Measurements from ENCODE around the gene U2AF2. TPM values are rescaled to one million over a fixed set of nuclear protein-coding genes. Genes with fewer than 3 reads are reported as not detected.
A peak's percentile ranks its signal among the peaks of the same experiment; 100 is the strongest.

U2AF2 gene
- total and polyA plus RNA-seq, 8 donors = 53.2 to 463 (median 114) TPM

DNA sequence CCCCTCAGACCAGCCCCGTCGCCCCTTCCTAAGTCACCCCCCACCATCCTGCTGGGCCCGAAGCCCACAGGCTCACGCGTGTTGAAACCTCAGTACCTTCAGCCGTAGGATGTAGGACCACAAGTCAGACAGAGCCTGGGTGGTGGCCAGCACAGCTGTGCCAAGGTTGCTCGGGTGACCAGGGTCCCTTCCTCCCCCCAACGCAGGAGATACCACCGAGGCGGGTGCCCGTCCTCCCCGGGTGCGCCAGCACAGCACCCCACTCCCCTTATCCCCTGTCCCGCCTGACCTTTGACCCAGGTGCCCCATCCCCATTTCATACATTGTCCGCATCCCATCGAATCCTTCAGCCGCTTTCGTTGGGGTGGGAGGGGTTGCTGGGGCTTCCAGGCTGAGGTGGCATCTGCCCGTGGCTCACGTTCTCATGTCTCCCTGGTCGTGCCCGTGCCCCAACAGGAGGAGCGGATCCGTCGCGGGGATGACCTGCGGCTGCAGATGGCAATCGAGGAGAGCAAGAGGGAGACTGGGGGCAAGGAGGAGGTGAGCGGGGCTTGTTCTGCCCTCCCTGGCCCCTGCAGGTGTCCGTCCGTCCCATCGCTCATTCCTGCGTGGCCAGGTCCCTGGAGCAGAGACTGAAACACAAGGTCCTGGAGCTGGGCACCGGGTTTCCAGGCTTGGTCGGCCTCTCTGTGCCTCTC is 34.7 kb downstream of the U2AF2 start:
- intact Hi-C loops (cut with DNase I; ENCODE audit: low total_unique reads) = no loop called here
- H3K4me1 ChIP-seq = peaks cover 35 to 51% (median 47%) of the 10 kb centered on the region in 4 donors
- DNase-seq = no peak
- WGBS, 5 donors = 87 to 96% (median 89%) methylated on average over 21 to 35 of the region's 35 CpGs
- peak overlapping the region; percentile 9 to 94 (median 64) for H3K27ac ChIP-seq
- no peaks in the 10 kb centered on the region for H3K27me3 ChIP-seq
- peaks cover 77 to 100% (median 100%) of the 10 kb centered on the region in 4 donors for H3K36me3 ChIP-seq
- TF ChIP-seq EP300 (IDR thresholded peaks at IDR 0.05) (no peak), POLR2AphosphoS5 (IDR thresholded peaks at IDR 0.05) (no peak)
- H3K9me3 ChIP-seq = no peaks in the 10 kb centered on the region
- no peak overlapping the region for H3K4me3 ChIP-seq

DNA sequence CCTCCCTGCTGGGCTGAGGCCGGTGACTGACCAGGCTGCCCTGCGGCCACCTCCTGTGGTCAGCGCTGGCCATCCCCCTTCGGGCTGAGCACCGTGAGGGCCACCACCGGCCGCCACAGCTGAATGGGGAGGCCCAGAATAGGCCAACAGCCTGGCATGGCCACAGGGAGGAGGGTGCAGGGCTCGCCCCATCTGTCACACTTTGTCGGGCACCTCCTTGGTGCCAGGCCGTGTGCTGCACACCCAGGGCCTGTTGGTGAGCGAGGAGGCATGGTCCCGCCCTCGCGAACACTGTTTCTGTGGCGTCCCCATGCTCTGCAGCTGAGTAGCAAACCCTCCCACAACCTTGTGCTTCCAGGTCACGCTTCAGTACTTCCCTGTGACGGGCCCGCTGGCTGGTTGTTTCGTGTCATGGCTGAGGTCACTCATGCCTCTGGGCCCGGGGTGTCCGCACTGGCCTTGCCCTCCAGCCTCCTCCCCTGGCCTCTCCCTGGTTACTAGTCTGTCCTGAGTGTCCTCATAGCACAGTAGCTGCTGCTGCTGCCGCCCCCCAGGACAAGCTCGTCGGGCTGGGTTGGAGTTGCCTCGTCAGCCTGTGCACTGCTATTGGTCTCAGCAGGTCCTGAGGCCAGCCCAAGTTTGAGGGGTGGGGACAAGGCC is 35.4 kb downstream of the U2AF2 start:
- DNase-seq = no peak
- Histone ChIP-seq H3K9me3 (no peaks in the 10 kb centered on the region), H3K36me3 (peaks cover 83 to 100% (median 100%) of the 10 kb centered on the region in 4 donors), H3K27me3 (no peaks in the 10 kb centered on the region), H3K4me1 (peaks cover 29 to 44% (median 41%) of the 10 kb centered on the region in 4 donors), H3K4me3 (no peak overlapping the region), H3K27ac (no peak overlapping the region)
- TF ChIP-seq POLR2A (IDR thresholded peaks at IDR 0.05) (no peak), POLR2AphosphoS5 (IDR thresholded peaks at IDR 0.05) (no peak), EP300 (IDR thresholded peaks at IDR 0.05) (no peak)
- TF ChIP-seq, protein P1, sequence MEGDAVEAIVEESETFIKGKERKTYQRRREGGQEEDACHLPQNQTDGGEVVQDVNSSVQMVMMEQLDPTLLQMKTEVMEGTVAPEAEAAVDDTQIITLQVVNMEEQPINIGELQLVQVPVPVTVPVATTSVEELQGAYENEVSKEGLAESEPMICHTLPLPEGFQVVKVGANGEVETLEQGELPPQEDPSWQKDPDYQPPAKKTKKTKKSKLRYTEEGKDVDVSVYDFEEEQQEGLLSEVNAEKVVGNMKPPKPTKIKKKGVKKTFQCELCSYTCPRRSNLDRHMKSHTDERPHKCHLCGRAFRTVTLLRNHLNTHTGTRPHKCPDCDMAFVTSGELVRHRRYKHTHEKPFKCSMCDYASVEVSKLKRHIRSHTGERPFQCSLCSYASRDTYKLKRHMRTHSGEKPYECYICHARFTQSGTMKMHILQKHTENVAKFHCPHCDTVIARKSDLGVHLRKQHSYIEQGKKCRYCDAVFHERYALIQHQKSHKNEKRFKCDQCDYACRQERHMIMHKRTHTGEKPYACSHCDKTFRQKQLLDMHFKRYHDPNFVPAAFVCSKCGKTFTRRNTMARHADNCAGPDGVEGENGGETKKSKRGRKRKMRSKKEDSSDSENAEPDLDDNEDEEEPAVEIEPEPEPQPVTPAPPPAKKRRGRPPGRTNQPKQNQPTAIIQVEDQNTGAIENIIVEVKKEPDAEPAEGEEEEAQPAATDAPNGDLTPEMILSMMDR (IDR thresholded peaks at IDR 0.05) = no peak
- intact Hi-C loops (cut with DNase I; ENCODE audit: low total_unique reads) = no loop called here
- 89 to 94% (median 92%) methylated on average over 9 to 25 of the region's 25 CpGs for WGBS, 5 donors

DNA sequence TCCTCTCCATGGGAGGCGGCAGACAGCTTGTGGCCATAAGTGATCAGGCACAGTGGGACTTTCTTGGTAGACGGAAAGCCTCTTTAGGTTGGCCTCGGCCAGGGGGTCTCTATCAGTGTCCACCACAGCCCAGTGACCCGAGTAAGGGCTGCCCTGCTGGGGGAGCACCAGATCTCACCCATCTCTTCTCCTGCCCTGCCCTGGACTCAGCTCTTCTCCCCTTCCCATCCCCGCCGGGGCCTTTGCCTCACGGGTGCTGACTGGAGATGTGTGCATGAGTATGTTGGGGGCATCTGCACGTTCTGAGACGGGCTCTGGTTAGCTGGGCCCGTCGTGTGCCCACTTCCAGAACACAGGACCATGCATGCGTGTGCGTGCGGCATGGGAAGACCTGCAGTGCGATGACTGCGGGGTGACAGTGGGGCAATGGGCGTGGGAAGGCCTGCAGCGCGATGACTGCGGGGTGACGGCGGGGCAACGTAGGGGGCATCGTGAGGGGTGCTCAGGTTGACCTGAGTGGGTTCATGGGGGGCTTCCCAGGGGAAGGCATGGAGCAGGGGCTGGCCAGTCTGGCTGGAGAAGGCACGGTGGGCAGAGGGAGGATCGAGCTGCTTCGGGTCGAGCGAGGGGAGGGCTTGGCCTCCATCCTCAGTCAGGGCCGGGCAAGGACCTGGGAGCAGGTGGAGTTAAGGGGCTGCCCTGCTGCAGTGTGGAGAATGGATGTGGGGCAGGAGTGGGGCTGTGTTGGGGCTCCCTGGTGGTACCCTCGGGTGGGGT is 36.1 kb downstream of the U2AF2 start:
- H3K36me3 ChIP-seq = peaks cover 83 to 100% (median 100%) of the 10 kb centered on the region in 4 donors
- H3K4me3 ChIP-seq = no peak overlapping the region
- 91 to 94% (median 93%) methylated on average over 26 to 31 of the region's 31 CpGs for WGBS, 5 donors
- peaks cover 22 to 37% (median 33%) of the 10 kb centered on the region in 4 donors for H3K4me1 ChIP-seq
- no peak for TF ChIP-seq EP300 (IDR thresholded peaks at IDR 0.05)
- TF ChIP-seq, protein P1 (IDR thresholded peaks at IDR 0.05) = no peak
- no peak for TF ChIP-seq POLR2A (IDR thresholded peaks at IDR 0.05)
- no peak for TF ChIP-seq POLR2AphosphoS5 (IDR thresholded peaks at IDR 0.05)
- H3K27ac ChIP-seq = no peak overlapping the region
- no peaks in the 10 kb centered on the region for H3K9me3 ChIP-seq
- intact Hi-C loops (cut with DNase I; ENCODE audit: low total_unique reads) = no loop called here
- no peaks in the 10 kb centered on the region for H3K27me3 ChIP-seq
- no peak for DNase-seq

DNA sequence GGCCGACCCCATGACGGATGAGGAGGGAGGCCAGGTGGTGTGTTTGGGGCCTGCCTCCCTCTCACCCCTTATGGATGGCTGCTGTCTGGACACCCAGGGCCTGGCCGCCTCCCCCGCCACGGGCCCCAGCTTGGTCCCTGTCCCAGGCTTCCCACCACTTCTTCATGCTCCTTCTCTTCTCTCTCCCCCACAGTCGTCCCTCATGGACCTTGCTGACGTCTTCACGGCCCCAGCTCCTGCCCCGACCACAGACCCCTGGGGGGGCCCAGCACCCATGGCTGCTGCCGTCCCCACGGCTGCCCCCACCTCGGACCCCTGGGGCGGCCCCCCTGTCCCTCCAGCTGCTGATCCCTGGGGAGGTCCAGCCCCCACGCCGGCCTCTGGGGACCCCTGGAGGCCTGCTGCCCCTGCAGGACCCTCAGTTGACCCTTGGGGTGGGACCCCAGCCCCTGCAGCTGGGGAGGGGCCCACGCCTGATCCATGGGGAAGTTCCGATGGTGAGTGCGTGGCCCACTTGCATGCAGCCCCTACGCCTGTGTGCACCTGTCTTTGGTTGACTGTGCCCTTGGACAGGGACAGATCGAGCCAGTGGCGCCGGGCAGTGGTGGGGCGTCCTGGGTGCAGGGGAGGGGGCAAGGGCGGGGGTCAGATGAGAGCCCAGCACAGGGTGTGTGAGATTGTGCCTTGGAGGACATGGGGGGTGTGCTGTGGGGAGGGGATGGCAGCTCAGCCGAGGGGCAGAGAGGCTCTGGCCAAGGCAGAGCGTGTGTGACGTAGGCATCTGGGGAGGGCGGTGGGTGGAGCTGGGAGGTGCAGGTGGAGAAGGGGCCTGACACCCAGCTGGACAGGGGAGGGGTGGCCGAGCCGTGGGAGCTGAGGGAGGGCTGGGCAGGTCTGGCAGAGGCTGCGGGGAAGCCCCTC is 37.0 kb downstream of the U2AF2 start:
- intact Hi-C loops (cut with DNase I; ENCODE audit: low total_unique reads) = no loop called here
- H3K36me3 ChIP-seq = peaks cover 83 to 100% (median 100%) of the 10 kb centered on the region in 4 donors

More for the DNA sequence above, 37.0 kb downstream of the U2AF2 start:
- no peak overlapping the region for H3K4me3 ChIP-seq
- H3K9me3 ChIP-seq = no peaks in the 10 kb centered on the region
- no peaks in the 10 kb centered on the region for H3K27me3 ChIP-seq
- no peak overlapping the region for H3K27ac ChIP-seq
- no peak for DNase-seq
- H3K4me1 ChIP-seq = peaks cover 14 to 28% (median 25%) of the 10 kb centered on the region in 4 donors
- WGBS, 5 donors = 86 to 95% (median 92%) methylated on average over 22 to 31 of the region's 31 CpGs
- no peak for TF ChIP-seq POLR2A (IDR thresholded peaks at IDR 0.05)
- TF ChIP-seq, protein P1 (IDR thresholded peaks at IDR 0.05) = no peak
- no peak for TF ChIP-seq EP300 (IDR thresholded peaks at IDR 0.05)
- TF ChIP-seq POLR2AphosphoS5 (IDR thresholded peaks at IDR 0.05) = no peak

Measured in stomach (tissue), 9 donors.